Left ventricle myocardium superior (tissue), 1 donor: ENCODE data around the gene MMP24OS. TPM values are rescaled to one million over a fixed set of nuclear protein-coding genes. Genes with fewer than 3 reads are reported as not detected.

ENCODE experiments used
- ATAC-seq: fragments of 200-7000 bp; cut with Tn5 transposase; one replicate; pipeline ENCODE4 v1.9.1; 2020; ENCODE audit warnings: mild to moderate bottlenecking, moderate library complexity
- DNase-seq: peaks from one replicate; pipeline ENCODE4 v3.0.0-alpha.2; 2020
- intact Hi-C: fragments of 100-400 bp; cut with micrococcal nuclease; formaldehyde crosslinking; loops from one replicate; pipeline ENCODE4 v1.11.0; 2022
- total RNA-seq: library from RNA; stranded (reverse); fragmentation: NEBNext Ultra II Directional; extraction: Animal tissue kit (Norgen Biotek cat#: 25700); gene quantifications from one replicate; pipeline ENCODE4 v1.2.1, GENCODE V29; 2021
- donor health status: DM: no; HTN: yes; CAD: no; lungs with severe emphysema.

Gene MMP24OS
- total RNA-seq, 1 donor from 2014 or later = 48.4 TPM

DNA sequence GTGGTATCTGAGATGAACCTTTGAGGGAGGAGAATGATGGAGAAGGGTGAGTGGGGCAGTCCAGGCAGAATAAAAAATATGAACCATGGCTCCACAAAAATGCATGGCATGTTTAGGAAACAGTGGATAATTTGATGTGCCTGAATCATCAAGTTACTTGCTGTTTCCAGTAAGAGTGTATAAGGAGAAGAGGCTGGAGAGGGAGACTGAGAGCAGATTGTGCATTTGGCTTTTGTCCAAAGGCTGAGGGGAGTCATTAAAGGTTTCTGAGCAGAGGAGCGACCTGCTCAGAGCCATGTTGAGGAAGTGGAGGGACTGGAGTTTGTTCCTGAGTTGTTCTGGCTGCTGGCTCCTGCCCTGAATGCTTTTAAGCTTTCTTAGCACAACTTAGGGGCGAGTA lies 45.3 kb downstream of the MMP24OS start:
- DNase-seq (no peak), ATAC-seq (no peak)
- intact Hi-C loops = no loop called here

DNA sequence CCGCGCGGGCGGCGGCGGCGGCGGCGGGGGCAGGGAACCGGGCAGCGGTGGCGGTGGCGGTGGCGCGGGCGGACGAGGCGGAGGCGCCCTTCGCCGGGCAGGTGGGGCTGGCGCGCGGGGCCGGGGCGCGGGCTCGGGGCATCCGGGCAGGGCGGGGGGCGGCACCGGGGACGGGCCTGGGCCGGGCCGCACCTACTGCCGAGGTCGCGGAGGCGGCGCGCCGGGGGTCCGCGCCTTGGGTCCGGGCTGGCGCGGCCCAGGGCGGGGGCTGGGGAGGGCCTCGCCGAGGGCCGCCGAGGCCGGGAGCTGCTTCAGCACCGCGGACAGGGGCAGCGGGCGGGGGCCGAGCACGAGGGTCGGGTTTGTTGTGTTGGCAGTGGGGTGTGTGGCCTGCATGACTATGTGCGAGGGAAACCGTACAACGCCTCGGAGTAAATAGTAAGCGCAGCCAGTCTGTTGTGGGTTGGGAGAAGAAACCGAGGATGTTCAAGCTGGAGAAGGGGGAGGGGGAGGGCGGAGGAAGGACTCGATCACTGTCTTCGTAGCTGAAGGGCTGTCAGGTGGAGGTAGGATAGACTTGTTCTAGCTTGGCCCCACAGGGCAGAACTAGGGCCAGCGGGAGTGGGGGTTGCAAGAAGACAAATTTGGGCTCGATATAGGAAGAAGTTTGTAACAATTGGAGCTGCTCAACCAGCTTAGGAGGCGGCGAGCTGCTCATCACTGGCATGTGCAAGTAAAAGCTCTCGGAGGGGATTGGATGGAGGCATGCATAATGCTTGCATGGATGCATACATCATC lies 50.8 kb downstream of the MMP24OS start:
- ATAC-seq = peak; percentile 83
- intact Hi-C loops = no loop called here
- peak; percentile 63 for DNase-seq

Other genes starting within 250 kb of the MMP24OS start
- 33.7 TPM for gene TRPC4AP, start 185.3 kb downstream of the MMP24OS start, total RNA-seq
- 9.7 TPM for gene EDEM2, start 130.8 kb downstream of the MMP24OS start, total RNA-seq
- 9.5 TPM for gene PROCR, start 106.0 kb downstream of the MMP24OS start, total RNA-seq
- 0.45 TPM for gene MMP24, start 51.4 kb downstream of the MMP24OS start, total RNA-seq
- 34.6 TPM for gene EIF6, start 6.7 kb upstream of the MMP24OS start, total RNA-seq
- gene FAM83C, start 14.3 kb upstream of the MMP24OS start, total RNA-seq = not detected
- 153 TPM for gene UQCC1, start 133.9 kb upstream of the MMP24OS start, total RNA-seq
- gene GDF5, start 160.1 kb upstream of the MMP24OS start, total RNA-seq = 0.12 TPM
- gene CEP250, start 177.5 kb upstream of the MMP24OS start, total RNA-seq = 17.7 TPM